ENCODE data around the gene EVA1B. TPM values are rescaled to one million over a fixed set of nuclear protein-coding genes. Genes with fewer than 3 reads are reported as not detected.

EVA1B gene
- total and polyA plus RNA-seq, 10 of the 15 experiments (the other 5 are each of a cell fraction or from before 2014, with no cell fraction given): 0.15 to 6.4 (median 3.0) TPM; not detected in 2

GRCh38 chr1:36367066-36367465 is 43.6 kb upstream of the EVA1B start:
- H2AFZ ChIP-seq (ENCODE audit: control insufficient read depth, low read depth, low read length): no peak overlapping the region
- no peaks in the 10 kb centered on the region for H3K9me3 ChIP-seq (replicated peaks; ENCODE audit: control insufficient read depth, insufficient read depth, low read length)
- H3K9ac ChIP-seq (ENCODE audit: control insufficient read depth, insufficient read depth, low read length): no peak overlapping the region
- no peak overlapping the region for H3K4me3 ChIP-seq
- ChIA-PET CTCF (interaction anchor here (0.7 to 8.1 kb wide), 12 partner anchors 10 to 217 kb away, joined by 3 to 157 read pairs (median 20); partner anchors contain the start of genes LSM10, STK40 and TRAPPC3), POLR2A (interaction anchor here (0.6 to 3.6 kb wide), 6 partner anchors 17 to 45 kb away, joined by 3 to 15 read pairs (median 3); no protein-coding TSS in a partner anchor), SMC1A (ENCODE audit: uncharacterized antibody, unreplicated experiment) (interaction anchor here (0.6 to 5.5 kb wide), 9 partner anchors 11 to 217 kb away, joined by 3 to 36 read pairs (median 5); partner anchors contain the start of genes LSM10 and SH3D21), RAD21 (ENCODE audit: unreplicated experiment) (interaction anchor here (1.1 to 4.6 kb wide), 8 partner anchors 18 to 217 kb away, joined by 3 to 36 read pairs (median 8); partner anchors contain the start of gene TRAPPC3)
- no peak overlapping the region for H3K27ac ChIP-seq (ENCODE audit: control insufficient read depth, insufficient read depth)
- H3K36me3 ChIP-seq (ENCODE audit: control insufficient read depth in 2 of 2, insufficient read depth in 2 of 2, low read length in 1 of 2): peaks cover 7 to 18% of the 10 kb centered on the region in 2 experiments; a peak in 3 of 4 replicates
- peaks cover 14% of the 10 kb centered on the region for H3K79me2 ChIP-seq (ENCODE audit: control insufficient read depth, insufficient read depth, low read length)
- peaks cover 33% of the 10 kb centered on the region for H3K4me1 ChIP-seq (ENCODE audit: control insufficient read depth, insufficient read depth, low read length)
- no peaks in the 10 kb centered on the region for H3K27me3 ChIP-seq (replicated peaks in 1 of 2; ENCODE audit: control insufficient read depth in 2 of 2, insufficient read depth in 2 of 2, low read length in 1 of 2)
- in situ Hi-C loops (cut with MboI): no loop called here
- no peak for ATAC-seq
- WGBS (ENCODE audit: insufficient coverage, insufficient replicate concordance, low lambda C conversion rate, missing lambda C conversion rate): 98% methylated on average over 5 of the region's 5 CpGs
- H4K20me1 ChIP-seq (ENCODE audit: control insufficient read depth, insufficient read depth): no peaks in the 10 kb centered on the region
- DNase-seq (ENCODE audit: low read depth, low spot score): no peak
- H3K4me2 ChIP-seq (ENCODE audit: control insufficient read depth, insufficient read depth): no peak overlapping the region
- intact Hi-C loops (cut with micrococcal nuclease; ENCODE audit: unreplicated experiment): no loop called here
- BruUV-seq (replicated peaks): no TSS peak
- no peak for FAIRE-seq
- TF ChIP-seq PAX5 (IDR thresholded peaks at IDR 0.05; ENCODE audit: borderline replicate concordance, low read depth, low read length): no peak
- TF ChIP-seq FOXM1 (IDR thresholded peaks at IDR 0.05; ENCODE audit: low read depth, low read length): no peak
- no peak for TF ChIP-seq IKZF2 (IDR thresholded peaks at IDR 0.05)
- TF ChIP-seq WRNIP1 (IDR thresholded peaks at IDR 0.05; ENCODE audit: borderline replicate concordance, low read depth, low read length): no peak
- TF ChIP-seq, protein P1, sequence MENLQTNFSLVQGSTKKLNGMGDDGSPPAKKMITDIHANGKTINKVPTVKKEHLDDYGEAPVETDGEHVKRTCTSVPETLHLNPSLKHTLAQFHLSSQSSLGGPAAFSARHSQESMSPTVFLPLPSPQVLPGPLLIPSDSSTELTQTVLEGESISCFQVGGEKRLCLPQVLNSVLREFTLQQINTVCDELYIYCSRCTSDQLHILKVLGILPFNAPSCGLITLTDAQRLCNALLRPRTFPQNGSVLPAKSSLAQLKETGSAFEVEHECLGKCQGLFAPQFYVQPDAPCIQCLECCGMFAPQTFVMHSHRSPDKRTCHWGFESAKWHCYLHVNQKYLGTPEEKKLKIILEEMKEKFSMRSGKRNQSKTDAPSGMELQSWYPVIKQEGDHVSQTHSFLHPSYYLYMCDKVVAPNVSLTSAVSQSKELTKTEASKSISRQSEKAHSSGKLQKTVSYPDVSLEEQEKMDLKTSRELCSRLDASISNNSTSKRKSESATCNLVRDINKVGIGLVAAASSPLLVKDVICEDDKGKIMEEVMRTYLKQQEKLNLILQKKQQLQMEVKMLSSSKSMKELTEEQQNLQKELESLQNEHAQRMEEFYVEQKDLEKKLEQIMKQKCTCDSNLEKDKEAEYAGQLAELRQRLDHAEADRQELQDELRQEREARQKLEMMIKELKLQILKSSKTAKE (IDR thresholded peaks at IDR 0.05; ENCODE audit: low read depth, poor library complexity, severe bottlenecking): no peak
- TF ChIP-seq SP1 (IDR thresholded peaks at IDR 0.05; ENCODE audit: low read depth, low read length): no peak
- TF ChIP-seq SPI1 (IDR thresholded peaks at IDR 0.05; ENCODE audit: borderline replicate concordance, insufficient read depth, low read depth, low read length): no peak
- no peak for TF ChIP-seq ZSCAN29 (IDR thresholded peaks at IDR 0.05)
- TF ChIP-seq RB1 (IDR thresholded peaks at IDR 0.05; ENCODE audit: borderline replicate concordance): no peak
- TF ChIP-seq, protein P2, sequence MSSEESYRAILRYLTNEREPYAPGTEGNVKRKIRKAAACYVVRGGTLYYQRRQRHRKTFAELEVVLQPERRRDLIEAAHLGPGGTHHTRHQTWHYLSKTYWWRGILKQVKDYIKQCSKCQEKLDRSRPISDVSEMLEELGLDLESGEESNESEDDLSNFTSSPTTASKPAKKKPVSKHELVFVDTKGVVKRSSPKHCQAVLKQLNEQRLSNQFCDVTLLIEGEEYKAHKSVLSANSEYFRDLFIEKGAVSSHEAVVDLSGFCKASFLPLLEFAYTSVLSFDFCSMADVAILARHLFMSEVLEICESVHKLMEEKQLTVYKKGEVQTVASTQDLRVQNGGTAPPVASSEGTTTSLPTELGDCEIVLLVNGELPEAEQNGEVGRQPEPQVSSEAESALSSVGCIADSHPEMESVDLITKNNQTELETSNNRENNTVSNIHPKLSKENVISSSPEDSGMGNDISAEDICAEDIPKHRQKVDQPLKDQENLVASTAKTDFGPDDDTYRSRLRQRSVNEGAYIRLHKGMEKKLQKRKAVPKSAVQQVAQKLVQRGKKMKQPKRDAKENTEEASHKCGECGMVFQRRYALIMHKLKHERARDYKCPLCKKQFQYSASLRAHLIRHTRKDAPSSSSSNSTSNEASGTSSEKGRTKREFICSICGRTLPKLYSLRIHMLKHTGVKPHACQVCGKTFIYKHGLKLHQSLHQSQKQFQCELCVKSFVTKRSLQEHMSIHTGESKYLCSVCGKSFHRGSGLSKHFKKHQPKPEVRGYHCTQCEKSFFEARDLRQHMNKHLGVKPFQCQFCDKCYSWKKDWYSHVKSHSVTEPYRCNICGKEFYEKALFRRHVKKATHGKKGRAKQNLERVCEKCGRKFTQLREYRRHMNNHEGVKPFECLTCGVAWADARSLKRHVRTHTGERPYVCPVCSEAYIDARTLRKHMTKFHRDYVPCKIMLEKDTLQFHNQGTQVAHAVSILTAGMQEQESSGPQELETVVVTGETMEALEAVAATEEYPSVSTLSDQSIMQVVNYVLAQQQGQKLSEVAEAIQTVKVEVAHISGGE (CRISPR knock-in tag; IDR thresholded peaks at IDR 0.05): no peak
- no peak for TF ChIP-seq PBX3 (IDR thresholded peaks at IDR 0.05; ENCODE audit: insufficient replicate concordance, low read depth, low read length)
- TF ChIP-seq SREBF2 (IDR thresholded peaks at IDR 0.05; ENCODE audit: low read length): no peak
- TF ChIP-seq NKRF (conservative IDR thresholded peaks at IDR 0.05): no peak
- TF ChIP-seq MAX (IDR thresholded peaks at IDR 0.05; ENCODE audit: low read depth, low read length): no peak
- no peak for TF ChIP-seq MEF2B (IDR thresholded peaks at IDR 0.05; ENCODE audit: partially characterized antibody, poor library complexity, severe bottlenecking)

Data from GM12878 (cell line).